Activated CD4-positive, alpha-beta memory T cell treated with anti-CD3 and anti-CD28 coated beads, Interleukin-2, amount 10 ng/mL, durations not matched to agents 7 days and 5 days (primary cell): ENCODE data around the gene TEX30. TPM values are rescaled to one million over a fixed set of nuclear protein-coding genes. Genes with fewer than 3 reads are reported as not detected.
A peak's percentile ranks its signal among the peaks of the same experiment; 100 is the strongest.

Experiments
- CTCF ChIA-PET: fragments of 350-600 bp; sonication (Branson Sonifier 250); formaldehyde crosslinking; loops from one replicate; lab custom pipeline; 2021; ENCODE audit warnings: antibody characterized with exemption, inconsistent platforms; lab: Charles Lee
- POLR2A ChIA-PET: fragments of 350-600 bp; sonication (Branson Sonifier 250); formaldehyde crosslinking; loops from one replicate; lab custom pipeline; 2021; ENCODE audit warnings: antibody characterized with exemption; lab: Charles Lee
- DNase-seq: peaks from one replicate; pipeline ENCODE4 v3.0.0-alpha.2; 2020
- H3K27ac Mint-ChIP-seq: one replicate; pipeline ENCODE4 v1.8.0; 2021; ENCODE audit warnings: mild to moderate bottlenecking, mixed read lengths
- H3K27me3 Mint-ChIP-seq: one replicate; pipeline ENCODE4 v1.8.0; 2021; ENCODE audit warnings: mixed read lengths
- H3K36me3 Mint-ChIP-seq: one replicate; pipeline ENCODE4 v1.8.0; 2021; ENCODE audit warnings: low read depth, mixed read lengths
- H3K4me1 Mint-ChIP-seq: one replicate; pipeline ENCODE4 v1.8.0; 2021; ENCODE audit warnings: mixed read lengths
- H3K4me3 Mint-ChIP-seq: one replicate; pipeline ENCODE4 v1.8.0; 2021; ENCODE audit warnings: mild to moderate bottlenecking, mixed read lengths
- H3K9me3 Mint-ChIP-seq: one replicate; pipeline ENCODE4 v1.8.0; 2021; ENCODE audit warnings: mixed read lengths
- total RNA-seq, 2 experiments: library from RNA; stranded (reverse); gene quantifications; one replicate each; pipeline ENCODE4 v1.2.3, GENCODE V29; 2021

Gene TEX30
- total RNA-seq, 2 experiments from 2014 or later = 35.0 to 36.6 TPM

- Mint-ChIP-seq H3K27ac (no peak overlapping the region), H3K4me1 (peaks cover 68% of the 10 kb centered on the region), H3K9me3 (peaks cover 2% of the 10 kb centered on the region), H3K4me3 (no peak overlapping the region), H3K27me3 (no peaks in the 10 kb centered on the region), H3K36me3 (peaks cover 17% of the 10 kb centered on the region)
- POLR2A ChIA-PET = interaction anchor here (1.7 to 3.8 kb wide), 2 partner anchors 69 to 180 kb away, joined by 6 to 66 read pairs; partner anchors contain the start of genes ERCC5 and TPP2
- DNase-seq = no peak
- CTCF ChIA-PET = interaction anchor here (0.9 to 1.1 kb wide), 2 partner anchors 24 to 185 kb away, joined by 4 read pairs; no protein-coding TSS in a partner anchor
These were observed 2.7 kb upstream of the TEX30 start for GRCh38 chr13:102776271-102776670.

- peak overlapping the region; percentile 85 for H3K4me3 Mint-ChIP-seq
- H3K4me1 Mint-ChIP-seq = peaks cover 68% of the 10 kb centered on the region
- ChIA-PET CTCF (interaction anchor here (1.2 to 3.8 kb wide), 4 partner anchors 10 to 183 kb away, joined by 6 to 37 read pairs (median 12); no protein-coding TSS in a partner anchor), POLR2A (interaction anchor here (1.5 to 5.8 kb wide), 10 partner anchors 10 to 182 kb away, joined by 5 to 107 read pairs (median 16); partner anchors contain the start of genes BIVM, ERCC5, POGLUT2 and TPP2)
- H3K36me3 Mint-ChIP-seq = peaks cover 13% of the 10 kb centered on the region
- peak overlapping the region; percentile 89 for H3K27ac Mint-ChIP-seq
- no peak for DNase-seq
- H3K9me3 Mint-ChIP-seq = no peaks in the 10 kb centered on the region
- H3K27me3 Mint-ChIP-seq = no peaks in the 10 kb centered on the region
These were observed 1.3 kb upstream of the TEX30 start for GRCh38 chr13:102774591-102775520.

- H3K4me3 Mint-ChIP-seq = peak overlapping the region; percentile 85
- ChIA-PET CTCF (interaction anchor here (0.7 to 3.8 kb wide), 12 partner anchors 11 to 182 kb away, joined by 3 to 37 read pairs (median 5); partner anchors contain the start of gene TPP2), POLR2A (interaction anchor here (0.8 to 5.8 kb wide), 17 partner anchors 8 to 185 kb away, joined by 3 to 107 read pairs (median 6); partner anchors contain the start of genes BIVM, ERCC5, POGLUT2 and TPP2)
- no peaks in the 10 kb centered on the region for H3K9me3 Mint-ChIP-seq
- peaks cover 64% of the 10 kb centered on the region for H3K4me1 Mint-ChIP-seq
- no peaks in the 10 kb centered on the region for H3K27me3 Mint-ChIP-seq
- DNase-seq = no peak
- H3K36me3 Mint-ChIP-seq = peaks cover 13% of the 10 kb centered on the region
- peak overlapping the region; percentile 89 for H3K27ac Mint-ChIP-seq
These were observed 605 bp upstream of the TEX30 start for GRCh38 chr13:102774214-102774568.

- Mint-ChIP-seq H3K4me3 (peak overlapping the region; percentile 85), H3K27me3 (no peaks in the 10 kb centered on the region), H3K36me3 (peaks cover 23% of the 10 kb centered on the region), H3K9me3 (no peaks in the 10 kb centered on the region), H3K27ac (no peak overlapping the region), H3K4me1 (peaks cover 54% of the 10 kb centered on the region)
- ChIA-PET CTCF (interaction anchor here (1.1 to 3.8 kb wide), 5 partner anchors 28 to 180 kb away, joined by 3 to 37 read pairs (median 8); partner anchors contain the start of gene ERCC5), POLR2A (interaction anchor here (0.7 to 5.8 kb wide), 6 partner anchors 13 to 180 kb away, joined by 3 to 107 read pairs (median 16); partner anchors contain the start of genes BIVM, ERCC5, POGLUT2 and TPP2)
- DNase-seq = no peak
These were observed 1.6 kb downstream of the TEX30 start for GRCh38 chr13:102772042-102772425.

GRCh38 chr13:102771298-102772041, 2.1 kb downstream of the TEX30 start:
- Mint-ChIP-seq H3K9me3 (no peaks in the 10 kb centered on the region), H3K27ac (no peak overlapping the region), H3K4me1 (peaks cover 54% of the 10 kb centered on the region), H3K27me3 (no peaks in the 10 kb centered on the region), H3K36me3 (peaks cover 29% of the 10 kb centered on the region), H3K4me3 (peak overlapping the region; percentile 85)
- POLR2A ChIA-PET = interaction anchor here (1.2 to 5.8 kb wide), 4 partner anchors 29 to 377 kb away, joined by 3 to 107 read pairs (median 43); partner anchors contain the start of genes BIVM, ERCC5, POGLUT2 and TPP2
- CTCF ChIA-PET = interaction anchor here (1.6 to 3.8 kb wide), 4 partner anchors 29 to 180 kb away, joined by 5 to 37 read pairs (median 12); partner anchors contain the start of gene ERCC5
- no peak for DNase-seq

- no peaks in the 10 kb centered on the region for H3K27me3 Mint-ChIP-seq
- POLR2A ChIA-PET = interaction anchor here (1.3 to 5.8 kb wide), 3 partner anchors 30 to 376 kb away, joined by 3 to 107 read pairs (median 83); partner anchors contain the start of genes BIVM, POGLUT2 and TPP2
- H3K27ac Mint-ChIP-seq = no peak overlapping the region
- no peak for DNase-seq
- H3K4me1 Mint-ChIP-seq = peaks cover 51% of the 10 kb centered on the region
- CTCF ChIA-PET = interaction anchor here (2.2 kb wide), 1 partner anchor 75 kb away, joined by 6 read pairs; the partner anchor contains the start of gene ERCC5
- H3K4me3 Mint-ChIP-seq = no peak overlapping the region
- peaks cover 37% of the 10 kb centered on the region for H3K36me3 Mint-ChIP-seq
- no peaks in the 10 kb centered on the region for H3K9me3 Mint-ChIP-seq
These were observed 3.2 kb downstream of the TEX30 start for GRCh38 chr13:102770435-102770834.

- Mint-ChIP-seq H3K4me3 (no peak overlapping the region), H3K9me3 (no peaks in the 10 kb centered on the region), H3K27me3 (no peaks in the 10 kb centered on the region), H3K36me3 (peaks cover 39% of the 10 kb centered on the region), H3K27ac (no peak overlapping the region), H3K4me1 (peaks cover 46% of the 10 kb centered on the region)
- ChIA-PET POLR2A (interaction anchor here (3.6 kb wide), 1 partner anchor 30 kb away, joined by 13 read pairs; the partner anchor contains the start of genes BIVM and POGLUT2), CTCF (interaction anchor here (0.8 to 2.2 kb wide), 4 partner anchors 76 to 188 kb away, joined by 3 to 11 read pairs (median 5); partner anchors contain the start of gene ERCC5)
- no peak for DNase-seq
These were observed 3.9 kb downstream of the TEX30 start for GRCh38 chr13:102769679-102770078.

- no peaks in the 10 kb centered on the region for H3K9me3 Mint-ChIP-seq
- H3K27ac Mint-ChIP-seq = no peak overlapping the region
- POLR2A ChIA-PET = interaction anchor here (0.7 to 3.6 kb wide), 3 partner anchors 22 to 173 kb away, joined by 3 to 13 read pairs (median 3); partner anchors contain the start of genes BIVM and POGLUT2
- no peak for DNase-seq
- no peaks in the 10 kb centered on the region for H3K27me3 Mint-ChIP-seq
- H3K4me1 Mint-ChIP-seq = peaks cover 40% of the 10 kb centered on the region
- CTCF ChIA-PET = interaction anchor here (1.1 to 2.2 kb wide), 4 partner anchors 31 to 177 kb away, joined by 3 to 11 read pairs (median 6); partner anchors contain the start of gene ERCC5
- H3K4me3 Mint-ChIP-seq = no peak overlapping the region
- peaks cover 39% of the 10 kb centered on the region for H3K36me3 Mint-ChIP-seq
These were observed 4.7 kb downstream of the TEX30 start for GRCh38 chr13:102768909-102769308.

GRCh38 chr13:102763741-102764140, 9.8 kb downstream of the TEX30 start:
- Mint-ChIP-seq H3K4me3 (no peak overlapping the region), H3K27me3 (no peaks in the 10 kb centered on the region), H3K36me3 (peaks cover 26% of the 10 kb centered on the region), H3K9me3 (no peaks in the 10 kb centered on the region), H3K27ac (no peak overlapping the region), H3K4me1 (peaks cover 1% of the 10 kb centered on the region)
- CTCF ChIA-PET = no interaction called here
- POLR2A ChIA-PET = no interaction called here
- DNase-seq = no peak

GRCh38 chr13:102761071-102761470, 12.5 kb downstream of the TEX30 start:
- CTCF ChIA-PET = no interaction called here
- no peak for DNase-seq
- no peaks in the 10 kb centered on the region for H3K9me3 Mint-ChIP-seq
- no peak overlapping the region for H3K27ac Mint-ChIP-seq
- H3K4me3 Mint-ChIP-seq = no peak overlapping the region
- POLR2A ChIA-PET = interaction anchor here (1.4 kb wide), 1 partner anchor 39 kb away, joined by 3 read pairs; no protein-coding TSS in a partner anchor
- peaks cover 6% of the 10 kb centered on the region for H3K36me3 Mint-ChIP-seq
- peaks cover 1% of the 10 kb centered on the region for H3K4me1 Mint-ChIP-seq
- H3K27me3 Mint-ChIP-seq = no peaks in the 10 kb centered on the region

- Mint-ChIP-seq H3K4me1 (no peaks in the 10 kb centered on the region), H3K4me3 (no peak overlapping the region), H3K27me3 (no peaks in the 10 kb centered on the region), H3K9me3 (no peaks in the 10 kb centered on the region), H3K36me3 (no peaks in the 10 kb centered on the region), H3K27ac (no peak overlapping the region)
- ChIA-PET POLR2A (interaction anchor here (0.6 to 1.0 kb wide), 2 partner anchors 42 to 167 kb away, joined by 3 to 4 read pairs; no protein-coding TSS in a partner anchor), CTCF (no interaction called here)
- no peak for DNase-seq
These were observed 14.7 kb downstream of the TEX30 start for GRCh38 chr13:102758842-102759241.
